Vagina (tissue), 2 donors: ENCODE results near the gene METTL21C. TPM values are rescaled to one million over a fixed set of nuclear protein-coding genes. Genes with fewer than 3 reads are reported as not detected.

Source experiments
- DNase-seq, 2 donors: peaks; one replicate each; pipeline ENCODE4 v3.0.0-alpha.2; 2017; ENCODE audit errors: extremely low spot score in 2 of 2
- H3K27ac ChIP-seq: fragments of 200-600 bp; sonication (generic); one replicate; pipeline ENCODE4 v1.5.1; 2019
- H3K27me3 ChIP-seq: fragments of 200-600 bp; sonication (generic); one replicate; pipeline ENCODE4 v1.5.1; 2019
- H3K36me3 ChIP-seq, 2 donors: fragments of 200-600 bp; sonication (generic); one replicate each; pipeline ENCODE4 v1.5.1; 2017 to 2019
- H3K4me1 ChIP-seq: fragments of 200-600 bp; sonication (generic); one replicate; pipeline ENCODE4 v1.5.1; 2019
- H3K4me3 ChIP-seq, 2 donors: fragments of 200-600 bp; sonication (generic); 1 replicate in 1 of 2; 2 replicates in 1 of 2; pipeline ENCODE4 v1.5.1; 2016 to 2019
- H3K9me3 ChIP-seq: fragments of 200-600 bp; sonication (generic); one replicate; pipeline ENCODE4 v1.5.1; 2019
- CTCF ChIP-seq, 3 experiments: fragments of 450-650 bp in 2 of 3; fragments of 200-600 bp in 1 of 3; sonication (generic) in 1 of 3; IDR thresholded peaks; one replicate each; pipeline ENCODE4 v1.5.1; 2017 to 2019; ENCODE audit warnings: antibody characterized with exemption in 3 of 3, mild to moderate bottlenecking in 2 of 3, moderate library complexity in 2 of 3
- POLR2A ChIP-seq, 2 donors: fragments of 450-650 bp; IDR thresholded peaks; one replicate each; pipeline ENCODE4 v1.6.1; 2017; ENCODE audit warnings: antibody characterized with exemption in 2 of 2, mild to moderate bottlenecking in 2 of 2, moderate library complexity in 2 of 2
- POLR2AphosphoS5 ChIP-seq, 2 donors: sonication (generic); formaldehyde crosslinking; IDR thresholded peaks; one replicate each; pipeline ENCODE4 v1.9.0; 2017; ENCODE audit warnings: antibody characterized with exemption in 2 of 2, mild to moderate bottlenecking in 2 of 2, low read depth in 1 of 2; ENCODE audit not compliant: insufficient read depth in 1 of 2
- intact Hi-C: fragments of 100-400 bp; cut with DNase I; formaldehyde crosslinking; loops from one replicate; pipeline ENCODE4 v1.15.1; 2023
- total RNA-seq: library from RNA; depleted of rRNA; stranded (reverse); fragments of >200 nt; gene quantifications from one replicate; pipeline ENCODE4 v1.2.3, GENCODE V29; 2016

The METTL21C gene
- total RNA-seq, 1 donor from 2014 or later, result not detected

DNA sequence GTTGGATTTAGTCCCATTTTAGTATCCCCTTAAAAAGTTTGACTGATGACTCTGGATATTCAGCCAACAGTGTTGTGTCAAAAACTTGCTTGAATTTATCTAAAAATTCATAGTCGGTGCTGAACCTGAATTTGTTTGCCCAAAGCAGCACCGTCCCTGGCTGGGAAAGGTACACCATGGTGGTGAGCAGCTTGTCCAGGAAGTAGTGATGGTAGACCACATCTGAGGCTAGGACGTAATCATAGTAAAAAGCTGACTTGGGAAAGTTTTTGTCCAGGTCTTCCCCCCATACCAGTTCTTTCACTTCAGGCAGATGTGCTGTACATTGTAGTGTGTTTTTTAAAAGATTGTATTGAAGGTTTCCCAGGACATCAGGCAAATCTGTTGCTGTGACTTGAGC is 8.8 kb downstream of the METTL21C start:
- Histone ChIP-seq H3K4me1 (no peaks in the 10 kb centered on the region), H3K27me3 (no peaks in the 10 kb centered on the region), H3K27ac (no peak overlapping the region), H3K36me3 (no peaks in the 10 kb centered on the region), H3K4me3 (no peak overlapping the region), H3K9me3 (no peaks in the 10 kb centered on the region)
- no peak for DNase-seq
- no peak for TF ChIP-seq POLR2AphosphoS5 (IDR thresholded peaks at IDR 0.05; ENCODE audit: insufficient read depth in 1 of 2, low read depth in 1 of 2)
- TF ChIP-seq CTCF (IDR thresholded peaks at IDR 0.05), result no peak
- no peak for TF ChIP-seq POLR2A (IDR thresholded peaks at IDR 0.05)
- intact Hi-C loops, result no loop called here

- Histone ChIP-seq H3K4me3 (no peak overlapping the region), H3K27ac (no peak overlapping the region), H3K4me1 (no peaks in the 10 kb centered on the region), H3K9me3 (no peaks in the 10 kb centered on the region), H3K36me3 (peaks cover 0 to 10% of the 10 kb centered on the region in 2 donors), H3K27me3 (no peaks in the 10 kb centered on the region)
- no peak for TF ChIP-seq CTCF (IDR thresholded peaks at IDR 0.05)
- TF ChIP-seq POLR2A (IDR thresholded peaks at IDR 0.05), result no peak
- no peak for TF ChIP-seq POLR2AphosphoS5 (IDR thresholded peaks at IDR 0.05; ENCODE audit: insufficient read depth in 1 of 2, low read depth in 1 of 2)
- DNase-seq, result no peak
- intact Hi-C loops, result no loop called here
Observed at GRCh38 chr13:102683637-102684036, 11.2 kb downstream of the METTL21C start.

- H3K9me3 ChIP-seq, result no peaks in the 10 kb centered on the region
- TF ChIP-seq POLR2A (IDR thresholded peaks at IDR 0.05) (no peak), POLR2AphosphoS5 (IDR thresholded peaks at IDR 0.05; ENCODE audit: insufficient read depth in 1 of 2, low read depth in 1 of 2) (no peak), CTCF (IDR thresholded peaks at IDR 0.05) (no peak)
- peaks cover 0 to 16% of the 10 kb centered on the region in 2 donors for H3K36me3 ChIP-seq
- intact Hi-C loops, result no loop called here
- no peak for DNase-seq
- H3K27ac ChIP-seq, result no peak overlapping the region
- H3K27me3 ChIP-seq, result no peaks in the 10 kb centered on the region
- no peak overlapping the region for H3K4me3 ChIP-seq
- H3K4me1 ChIP-seq, result no peaks in the 10 kb centered on the region
Observed at GRCh38 chr13:102682727-102683126, 12.1 kb downstream of the METTL21C start.

GRCh38 chr13:102682211-102682610 is 12.6 kb downstream of the METTL21C start:
- Histone ChIP-seq H3K27ac (no peak overlapping the region), H3K4me1 (no peaks in the 10 kb centered on the region), H3K36me3 (peaks cover 0 to 21% of the 10 kb centered on the region in 2 donors), H3K27me3 (no peaks in the 10 kb centered on the region), H3K4me3 (no peak overlapping the region), H3K9me3 (no peaks in the 10 kb centered on the region)
- TF ChIP-seq POLR2A (IDR thresholded peaks at IDR 0.05), result no peak
- no peak for TF ChIP-seq POLR2AphosphoS5 (IDR thresholded peaks at IDR 0.05; ENCODE audit: insufficient read depth in 1 of 2, low read depth in 1 of 2)
- no peak for TF ChIP-seq CTCF (IDR thresholded peaks at IDR 0.05)
- intact Hi-C loops, result no loop called here
- DNase-seq, result no peak

GRCh38 chr13:102680842-102681740 is 13.8 kb downstream of the METTL21C start:
- intact Hi-C loops, result no loop called here
- no peaks in the 10 kb centered on the region for H3K27me3 ChIP-seq
- no peaks in the 10 kb centered on the region for H3K9me3 ChIP-seq
- no peak overlapping the region for H3K27ac ChIP-seq
- no peak for DNase-seq
- no peak for TF ChIP-seq CTCF (IDR thresholded peaks at IDR 0.05)
- no peak for TF ChIP-seq POLR2AphosphoS5 (IDR thresholded peaks at IDR 0.05; ENCODE audit: insufficient read depth in 1 of 2, low read depth in 1 of 2)
- TF ChIP-seq POLR2A (IDR thresholded peaks at IDR 0.05), result no peak
- H3K4me3 ChIP-seq, result no peak overlapping the region
- H3K4me1 ChIP-seq, result no peaks in the 10 kb centered on the region
- H3K36me3 ChIP-seq, result peaks cover 0 to 26% of the 10 kb centered on the region in 2 donors
